ENCODE data around the gene MZT1. TPM values are rescaled to one million over a fixed set of nuclear protein-coding genes. Genes with fewer than 3 reads are reported as not detected.

The MZT1 gene
- total and polyA plus RNA-seq, 2 donors (not counting 3 experiments of a cell fraction or from before 2014, with no cell fraction given) = 6.3 to 19.4 TPM

- FAIRE-seq = no peak
- no peak for TF ChIP-seq POLR2AphosphoS5 (IDR thresholded peaks at IDR 0.05; ENCODE audit: insufficient read depth, low read depth, low read length)
- TF ChIP-seq, protein P1, sequence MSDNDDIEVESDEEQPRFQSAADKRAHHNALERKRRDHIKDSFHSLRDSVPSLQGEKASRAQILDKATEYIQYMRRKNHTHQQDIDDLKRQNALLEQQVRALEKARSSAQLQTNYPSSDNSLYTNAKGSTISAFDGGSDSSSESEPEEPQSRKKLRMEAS (IDR thresholded peaks at IDR 0.05; ENCODE audit: insufficient read depth, insufficient read length) = no peak
- TF ChIP-seq EZH2 (IDR thresholded peaks at IDR 0.05; ENCODE audit: borderline replicate concordance, low read depth, low read length, severe bottlenecking) = no peak
- TF ChIP-seq CTCF (IDR thresholded peaks at IDR 0.05; ENCODE audit: extremely low read depth in 1 of 2, insufficient read depth in 1 of 2, low read depth in 1 of 2, low read length in 2 of 2) = no peak
- no peak for TF ChIP-seq POLR2A (IDR thresholded peaks at IDR 0.05; ENCODE audit: low read depth, low read length)
- TF ChIP-seq GATA2 (IDR thresholded peaks at IDR 0.05; ENCODE audit: insufficient read depth, insufficient read length, low read depth, low read length) = no peak
- Histone ChIP-seq H3K9me3 (replicated peaks; ENCODE audit: control insufficient read depth, insufficient read depth, low read length) (no peaks in the 10 kb centered on the region), H3K9me1 (replicated peaks; ENCODE audit: control insufficient read depth, extremely low read depth, insufficient read depth, low read length) (no peaks in the 10 kb centered on the region), H3K27ac (ENCODE audit: insufficient read depth, low read depth, low read length) (no peak overlapping the region), H3K9ac (replicated peaks; ENCODE audit: extremely low read depth, insufficient read depth, low read length) (no peak overlapping the region), H3K4me3 (replicated peaks in 1 of 3; ENCODE audit: insufficient read depth in 1 of 3, low read depth in 1 of 3, low read length in 3 of 3) (no peak overlapping the region), H3K4me2 (ENCODE audit: insufficient read depth, low read length) (no peak overlapping the region), H4K20me1 (replicated peaks; ENCODE audit: control insufficient read depth, extremely low read depth, insufficient read depth, low read length) (no peaks in the 10 kb centered on the region), H3K27me3 (ENCODE audit: control insufficient read depth in 2 of 2, insufficient read depth in 2 of 2, low read length in 2 of 2) (no peaks in the 10 kb centered on the region), H3K4me1 (ENCODE audit: control insufficient read depth, extremely low read depth, insufficient read depth, low read length) (no peaks in the 10 kb centered on the region), H3K36me3 (ENCODE audit: control insufficient read depth in 2 of 2, extremely low read depth in 1 of 2, insufficient read depth in 2 of 2, low read length in 2 of 2) (peaks cover 8 to 32% of the 10 kb centered on the region in 2 experiments), H3K79me2 (ENCODE audit: control insufficient read depth, insufficient read depth, low read length) (no peaks in the 10 kb centered on the region), H2AFZ (ENCODE audit: low read depth, low read length) (no peak overlapping the region)
- dilution Hi-C loops (cut with MboI; ENCODE audit: extremely low pct_ligation_motif_present, low sequenced_read_pairs) = no loop called here
- intact Hi-C loops (cut with micrococcal nuclease) = no loop called here
- ChIA-PET POLR2A (interaction anchor here (0.7 kb wide), 1 partner anchor 1222 kb away, joined by 4 read pairs; no protein-coding TSS in a partner anchor), CTCF (interaction anchor here (1.1 kb wide), 1 partner anchor 12 kb away, joined by 3 read pairs; no protein-coding TSS in a partner anchor)
- no peak for DNase-seq (ENCODE audit: low read depth, low spot score)
- BruUV-seq (replicated peaks) = no TSS peak
Measured at GRCh38 chr13:72757792-72758535, 30.5 kb upstream of the MZT1 start.

All from endothelial cell of umbilical vein (primary cell).